Loucy (cell line): Measurements from ENCODE around the gene ANKRD10.

Experiments
- H2AFZ ChIP-seq: fragments of 200-600 bp; sonication (generic); 2 replicates; pipeline ENCODE4 v1.6.0; 2016; ENCODE audit warnings: antibody characterized with exemption, mild to moderate bottlenecking, low read length, moderate library complexity
- H3F3A ChIP-seq: fragments of 200-600 bp; 2 replicates; pipeline ENCODE4 v1.6.0; 2016; ENCODE audit warnings: antibody characterized with exemption, low read depth, mild to moderate bottlenecking
- H3K27me3 ChIP-seq: fragments of 200-600 bp; sonication (generic); 2 replicates; pipeline ENCODE4 v1.6.1; 2014; ENCODE audit warnings: low read length, mild to moderate bottlenecking; ENCODE audit not compliant: insufficient read depth, poor library complexity, severe bottlenecking
- H3K36me3 ChIP-seq: fragments of 200-600 bp; sonication (generic); 2 replicates; pipeline ENCODE4 v1.6.1; 2016; ENCODE audit warnings: low read length; ENCODE audit not compliant: insufficient read depth
- H3K4me1 ChIP-seq: fragments of 200-600 bp; sonication (generic); 2 replicates; pipeline ENCODE4 v1.5.1; 2014; ENCODE audit warnings: low read length, mild to moderate bottlenecking; ENCODE audit not compliant: insufficient read depth, poor library complexity, severe bottlenecking
- H3K4me2 ChIP-seq: fragments of 200-600 bp; sonication (generic); 2 replicates; pipeline ENCODE4 v1.6.0; 2014; ENCODE audit warnings: antibody characterized with exemption, low read length, low read depth, mild to moderate bottlenecking; ENCODE audit not compliant: poor library complexity, severe bottlenecking
- H3K4me3 ChIP-seq: fragments of 200-600 bp; sonication (generic); 2 replicates; pipeline ENCODE4 v1.5.1; 2014; ENCODE audit warnings: low read length, mild to moderate bottlenecking, mixed read lengths; ENCODE audit not compliant: poor library complexity, severe bottlenecking
- H3K79me2 ChIP-seq: fragments of 200-600 bp; sonication (generic); 2 replicates; pipeline ENCODE4 v1.6.1; 2014; ENCODE audit warnings: low read length; ENCODE audit not compliant: insufficient read depth
- H3K9ac ChIP-seq: fragments of 200-600 bp; sonication (generic); 2 replicates; pipeline ENCODE4 v1.6.0; 2014; ENCODE audit warnings: mild to moderate bottlenecking, low read depth, low read length, moderate library complexity; ENCODE audit not compliant: poor library complexity, severe bottlenecking
- H3K9me2 ChIP-seq: fragments of 200-600 bp; sonication (generic); replicated peaks from 2 replicates; pipeline ENCODE4 v1.6.1; 2016; ENCODE audit warnings: low read depth, low read length, mixed read lengths
- H3K9me3 ChIP-seq: fragments of 200-600 bp; sonication (generic); 2 replicates; pipeline ENCODE4 v1.6.1; 2014; ENCODE audit warnings: mild to moderate bottlenecking, antibody characterized with exemption, low read length, low read depth; ENCODE audit not compliant: insufficient read depth
- H4K20me1 ChIP-seq: fragments of 200-600 bp; sonication (generic); 2 replicates; pipeline ENCODE4 v1.6.0; 2014; ENCODE audit warnings: antibody characterized with exemption, low read length, mild to moderate bottlenecking; ENCODE audit not compliant: insufficient read depth, poor library complexity, severe bottlenecking
- CTCF ChIP-seq: fragments of 200-600 bp; sonication (generic); conservative IDR thresholded peaks from 2 replicates; pipeline ENCODE4 v1.5.1; 2014; ENCODE audit warnings: mild to moderate bottlenecking, antibody characterized with exemption, low read length
- EZH2phosphoT487 ChIP-seq: fragments of 200-600 bp; IDR thresholded peaks from 2 replicates; pipeline ENCODE4 v1.6.1; 2018; ENCODE audit warnings: antibody characterized with exemption, mild to moderate bottlenecking, moderate library complexity, borderline replicate concordance

Gene ANKRD10

GRCh38 chr13:110912651-110913051 lies 2.2 kb downstream of the ANKRD10 start:
- no peaks in the 10 kb centered on the region for H3F3A ChIP-seq
- no peak overlapping the region for H2AFZ ChIP-seq
- H3K27me3 ChIP-seq, result peaks cover 3% of the 10 kb centered on the region
- H3K4me3 ChIP-seq, result peak overlapping the region; percentile 78
- H4K20me1 ChIP-seq, result peaks cover 69% of the 10 kb centered on the region
- H3K9me3 ChIP-seq, result no peaks in the 10 kb centered on the region
- H3K4me1 ChIP-seq, result peaks cover 72% of the 10 kb centered on the region
- TF ChIP-seq CTCF (no peak), EZH2phosphoT487 (no peak)
- peak overlapping the region; percentile 69 for H3K4me2 ChIP-seq
- no peaks in the 10 kb centered on the region for H3K9me2 ChIP-seq
- peaks cover 82% of the 10 kb centered on the region for H3K79me2 ChIP-seq
- H3K36me3 ChIP-seq, result peaks cover 30% of the 10 kb centered on the region; the same call in 1 of the 2 replicates
- peak overlapping the region; percentile 97 for H3K9ac ChIP-seq

- H3K4me3 ChIP-seq, result peak overlapping the region; percentile 78
- H3K9me2 ChIP-seq, result no peaks in the 10 kb centered on the region
- no peak overlapping the region for H2AFZ ChIP-seq
- no peak for TF ChIP-seq EZH2phosphoT487
- TF ChIP-seq CTCF, result no peak
- no peaks in the 10 kb centered on the region for H3K9me3 ChIP-seq
- H3K4me2 ChIP-seq, result peak overlapping the region; percentile 69
- no peaks in the 10 kb centered on the region for H3F3A ChIP-seq
- H4K20me1 ChIP-seq, result peaks cover 73% of the 10 kb centered on the region
- H3K9ac ChIP-seq, result peak overlapping the region; percentile 97
- peaks cover 75% of the 10 kb centered on the region for H3K4me1 ChIP-seq
- peaks cover 34% of the 10 kb centered on the region; the same call in 1 of the 2 replicates for H3K36me3 ChIP-seq
- peaks cover 86% of the 10 kb centered on the region for H3K79me2 ChIP-seq
- H3K27me3 ChIP-seq, result peaks cover 3% of the 10 kb centered on the region
These were observed 3.0 kb downstream of the ANKRD10 start for GRCh38 chr13:110911880-110912279.

- Histone ChIP-seq H3K4me2 (peak overlapping the region; percentile 69), H3K9ac (peak overlapping the region; percentile 44), H3K9me3 (no peaks in the 10 kb centered on the region), H3K79me2 (peaks cover 89% of the 10 kb centered on the region), H3K9me2 (no peaks in the 10 kb centered on the region), H3K36me3 (peaks cover 50% of the 10 kb centered on the region; the same call in 1 of the 2 replicates), H3K27me3 (peaks cover 3% of the 10 kb centered on the region), H3K4me1 (peaks cover 66% of the 10 kb centered on the region), H2AFZ (no peak overlapping the region), H3F3A (no peaks in the 10 kb centered on the region), H4K20me1 (peaks cover 82% of the 10 kb centered on the region), H3K4me3 (peak overlapping the region; percentile 78)
- no peak for TF ChIP-seq CTCF
- TF ChIP-seq EZH2phosphoT487, result no peak
These were observed 4.6 kb downstream of the ANKRD10 start for GRCh38 chr13:110910013-110910890.
